Measurements from ENCODE around the gene LRRC46. TPM values are rescaled to one million over a fixed set of nuclear protein-coding genes. Genes with fewer than 3 reads are reported as not detected.

LRRC46 gene
- total and polyA plus RNA-seq, 9 of the 15 experiments (the other 6 are each of a cell fraction or from before 2014, with no cell fraction given): 0.39 to 1.4 (median 0.53) TPM; not detected in 1

GRCh38 chr17:47877368-47878034, 46.0 kb downstream of the LRRC46 start (continued):
- TF ChIP-seq KLF10 (CRISPR knock-in tag; IDR thresholded peaks at IDR 0.05) (no peak), SRSF3 (IDR thresholded peaks at IDR 0.05; ENCODE audit: insufficient read depth, low read length) (no peak), GABPA (tag; conservative IDR thresholded peaks at IDR 0.05; ENCODE audit: low read depth) (peak; percentile 77), GATAD2A (IDR thresholded peaks at IDR 0.05) (no peak; the same call in 1 of the 2 replicates), ZNF174 (CRISPR knock-in tag; IDR thresholded peaks at IDR 0.05) (no peak), SIN3A (IDR thresholded peaks at IDR 0.05; ENCODE audit: borderline replicate concordance in 2 of 2, control insufficient read depth in 1 of 2, low read depth in 2 of 2, low read length in 2 of 2) (no peak), PHF8 (IDR thresholded peaks at IDR 0.05; ENCODE audit: borderline replicate concordance, low read length) (peak; percentile 14; the same call in 1 of the 2 replicates), PCBP2 (IDR thresholded peaks at IDR 0.05; ENCODE audit: low read depth, low read length, poor library complexity, severe bottlenecking) (no peak), ZNF785 (CRISPR knock-in tag; IDR thresholded peaks at IDR 0.05) (no peak), MIER1 (IDR thresholded peaks at IDR 0.05; ENCODE audit: low read depth) (no peak), TAF15 (IDR thresholded peaks at IDR 0.05; ENCODE audit: low read depth, low read length) (no peak), CSDE1 (IDR thresholded peaks at IDR 0.05) (no peak), ZNF197 (CRISPR knock-in tag; IDR thresholded peaks at IDR 0.05; ENCODE audit: low read depth) (no peak), SRSF1 (IDR thresholded peaks at IDR 0.05; ENCODE audit: low read depth, low read length) (no peak), PURB (CRISPR knock-in tag; IDR thresholded peaks at IDR 0.05; ENCODE audit: low read depth) (no peak), STAT5A (IDR thresholded peaks at IDR 0.05; ENCODE audit: borderline replicate concordance, low read length) (peak; percentile 63), THAP12 (CRISPR knock-in tag; IDR thresholded peaks at IDR 0.05) (no peak), HDAC2 (IDR thresholded peaks at IDR 0.05) (peak; percentile 91; the same call in 1 of the 2 replicates), ZFP30 (CRISPR knock-in tag; IDR thresholded peaks at IDR 0.05; ENCODE audit: borderline replicate concordance) (no peak), ZNF134 (CRISPR knock-in tag; conservative IDR thresholded peaks at IDR 0.05) (peak; percentile 71), ZC3H11A (IDR thresholded peaks at IDR 0.05; ENCODE audit: low read depth, low read length) (no peak), ZNF316 (IDR thresholded peaks at IDR 0.05) (no peak), KDM4B (IDR thresholded peaks at IDR 0.05; ENCODE audit: borderline replicate concordance in 2 of 2, low read depth in 1 of 2) (peak in 1 of 2 experiments; percentile 79; a peak in 1 of 4 replicates), SAFB (IDR thresholded peaks at IDR 0.05; ENCODE audit: borderline replicate concordance, low read depth, low read length) (no peak), ZBTB17 (CRISPR knock-in tag; IDR thresholded peaks at IDR 0.05) (peak; percentile 57), COPS2 (conservative IDR thresholded peaks at IDR 0.05) (no peak), POLR2AphosphoS2 (IDR thresholded peaks at IDR 0.05; ENCODE audit: low read length) (no peak)
- TF ChIP-seq, protein P1, sequence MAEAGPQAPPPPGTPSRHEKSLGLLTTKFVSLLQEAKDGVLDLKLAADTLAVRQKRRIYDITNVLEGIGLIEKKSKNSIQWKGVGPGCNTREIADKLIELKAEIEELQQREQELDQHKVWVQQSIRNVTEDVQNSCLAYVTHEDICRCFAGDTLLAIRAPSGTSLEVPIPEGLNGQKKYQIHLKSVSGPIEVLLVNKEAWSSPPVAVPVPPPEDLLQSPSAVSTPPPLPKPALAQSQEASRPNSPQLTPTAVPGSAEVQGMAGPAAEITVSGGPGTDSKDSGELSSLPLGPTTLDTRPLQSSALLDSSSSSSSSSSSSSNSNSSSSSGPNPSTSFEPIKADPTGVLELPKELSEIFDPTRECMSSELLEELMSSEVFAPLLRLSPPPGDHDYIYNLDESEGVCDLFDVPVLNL (CRISPR knock-in tag; IDR thresholded peaks at IDR 0.05; ENCODE audit: low read depth): no peak
